ENCODE data around the gene ALOX15.
"Not testable (repeated sequence)": the region's sequence is repeated elsewhere in the genome, so short reads cannot be mapped to it uniquely, and the experiment has no call there.

Gene ALOX15

DNA sequence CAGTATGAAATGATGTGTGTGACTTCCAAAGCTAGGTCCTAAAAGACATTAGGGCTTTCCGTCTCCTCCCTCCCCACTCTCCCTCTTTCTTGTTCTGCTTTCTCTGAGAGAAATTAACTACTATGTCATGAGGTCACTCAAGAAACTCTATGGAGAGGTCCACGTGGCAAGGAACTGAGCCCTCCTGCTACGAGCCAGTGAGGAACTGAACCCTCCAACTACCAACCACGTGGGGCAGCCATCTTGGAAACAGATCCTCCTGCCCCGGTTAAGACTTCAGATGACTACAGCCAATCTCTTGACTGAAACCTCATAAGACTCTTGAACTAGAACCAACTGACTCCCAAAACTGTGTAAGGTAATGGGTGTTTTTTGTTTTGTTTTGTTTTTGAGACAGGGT lies 4.2 kb upstream of the ALOX15 start:
- no peak for DNase-seq

- no peak for DNase-seq
Observed at GRCh38 chr17:4643676-4644075, 2.2 kb upstream of the ALOX15 start.

GRCh38 chr17:4642286-4642685 lies 808 bp upstream of the ALOX15 start:
- DNase-seq = no peak

DNA sequence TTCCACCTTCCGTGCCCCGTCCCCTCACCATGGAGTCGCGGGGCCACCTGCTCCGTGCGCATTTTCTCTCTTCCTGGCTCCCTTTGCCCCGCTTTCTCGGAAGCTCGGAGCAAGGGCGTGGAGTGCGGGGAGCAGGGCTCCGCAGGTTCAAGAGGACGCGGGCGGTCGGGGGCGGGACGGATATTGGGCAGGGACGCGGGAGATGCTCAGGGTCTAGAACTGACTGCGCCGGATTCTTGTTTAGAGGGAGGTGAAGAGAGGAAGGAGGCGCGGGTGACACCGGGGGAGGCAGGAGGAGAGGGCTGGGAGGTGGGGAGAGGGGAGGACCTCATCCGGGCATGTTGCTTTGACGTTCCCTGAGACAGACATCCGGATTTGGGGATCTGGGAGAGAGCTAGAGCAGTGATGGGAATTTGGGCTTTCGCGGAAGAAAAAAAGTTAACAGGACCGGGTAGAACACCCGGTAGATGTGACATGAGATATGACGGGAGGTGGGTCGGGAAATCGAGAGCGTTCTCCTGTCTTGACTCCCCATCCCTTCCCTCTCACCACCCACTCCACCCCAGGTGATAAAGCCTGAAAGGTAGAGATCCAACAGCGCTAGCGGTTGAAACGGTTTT lies 799 bp downstream of the ALOX15 start:
- not testable (repeated sequence) for DNase-seq

- DNase-seq = not testable (repeated sequence)
Observed at GRCh38 chr17:4639301-4640059, 2.0 kb downstream of the ALOX15 start.

DNA sequence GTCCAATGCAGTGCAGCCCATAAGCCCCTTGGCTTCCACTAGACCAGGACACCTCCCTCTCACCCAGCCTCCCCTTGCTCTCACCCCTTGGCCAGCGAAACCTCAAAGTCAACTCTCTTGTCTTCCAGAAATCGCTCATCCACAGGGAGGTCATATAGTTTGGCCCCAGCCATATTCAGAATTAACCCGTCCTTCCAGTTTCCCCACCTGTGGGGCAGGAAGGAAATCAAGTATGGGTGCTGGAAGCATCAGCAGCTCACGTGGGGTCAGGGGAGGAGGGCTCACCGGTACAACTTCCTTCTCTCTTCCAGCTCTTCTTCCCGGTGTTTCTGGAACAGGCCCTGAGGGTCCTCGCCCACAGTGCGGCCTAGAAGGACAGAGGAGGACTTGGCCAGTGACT lies 2.7 kb downstream of the ALOX15 start:
- DNase-seq = not testable (repeated sequence)

DNA sequence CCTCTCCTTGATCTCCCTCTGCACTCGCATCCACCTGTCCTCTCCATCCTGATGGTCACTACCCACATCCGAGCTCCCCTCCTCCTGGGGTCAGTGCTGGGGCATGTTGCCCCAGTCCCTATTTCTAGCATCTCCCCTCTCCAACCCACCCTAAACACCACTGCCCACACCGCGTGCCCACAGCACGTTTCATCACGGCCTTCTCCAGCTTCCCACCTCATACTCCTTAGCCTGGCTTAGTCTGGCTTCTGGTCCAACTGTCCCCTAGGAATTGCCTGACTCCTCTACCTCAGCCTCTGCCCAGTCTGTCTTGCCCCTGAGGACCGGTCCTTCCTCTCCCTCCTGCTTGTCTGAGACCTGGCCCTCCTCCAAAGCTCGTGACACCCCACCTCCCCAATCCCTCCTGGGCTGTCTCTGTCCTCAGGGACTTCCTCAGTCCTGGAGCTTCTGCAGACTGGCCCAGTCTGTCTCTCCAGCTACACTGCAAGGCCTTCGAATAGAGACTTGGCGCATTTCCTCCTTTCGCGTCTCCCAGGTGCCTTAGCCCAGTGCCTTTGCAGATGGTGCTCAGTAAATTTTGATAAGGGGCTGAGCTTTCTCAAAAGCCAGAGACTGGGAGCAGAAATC lies 4.9 kb downstream of the ALOX15 start:
- DNase-seq = no peak

DNA sequence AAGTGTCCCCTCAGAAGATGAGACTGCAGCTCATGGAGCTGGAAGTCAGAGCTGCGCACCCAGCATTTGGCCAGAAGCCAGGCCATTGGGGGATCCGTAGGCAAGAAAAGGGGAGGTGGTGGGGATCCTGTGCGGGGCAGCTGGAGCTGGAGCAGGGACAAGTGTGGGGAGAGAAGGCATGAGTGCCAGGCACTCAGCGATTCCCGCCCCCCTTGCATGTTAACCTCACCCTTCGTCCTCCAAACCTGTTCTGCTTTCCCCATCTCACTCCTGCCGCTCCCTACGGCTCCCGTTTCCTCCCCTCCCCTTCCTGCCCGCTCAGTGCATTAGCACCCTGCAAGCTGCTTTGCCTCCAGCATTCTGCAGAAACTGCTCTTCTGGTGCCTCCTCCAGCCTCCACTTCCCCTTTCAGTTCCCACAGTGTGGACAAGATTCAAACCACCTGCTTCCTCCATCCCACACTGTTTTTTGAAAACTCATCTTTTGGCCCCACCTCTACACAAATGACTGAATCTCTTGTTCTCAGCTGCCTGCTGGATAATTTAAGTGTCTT lies 5.6 kb downstream of the ALOX15 start:
- DNase-seq = no peak

DNA sequence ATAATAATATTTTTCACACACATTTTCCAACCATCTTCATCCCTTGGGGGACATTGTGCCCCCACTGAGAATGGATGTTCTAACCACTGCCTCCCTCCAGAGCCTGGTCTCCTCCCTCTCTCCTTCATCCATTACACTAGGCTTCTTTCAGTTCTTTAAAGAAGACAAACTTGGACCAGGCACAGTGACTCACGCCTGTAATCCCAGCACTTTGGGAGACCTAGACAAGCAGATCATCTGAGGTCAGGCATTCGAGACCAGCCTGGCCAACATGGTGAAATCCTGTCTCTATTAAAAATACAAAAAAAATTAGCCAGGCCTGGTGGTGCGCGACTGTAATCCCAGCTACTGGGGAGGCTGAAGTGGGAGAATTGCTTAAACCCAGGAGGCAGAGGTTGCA lies 6.5 kb downstream of the ALOX15 start:
- DNase-seq = no peak

DNA sequence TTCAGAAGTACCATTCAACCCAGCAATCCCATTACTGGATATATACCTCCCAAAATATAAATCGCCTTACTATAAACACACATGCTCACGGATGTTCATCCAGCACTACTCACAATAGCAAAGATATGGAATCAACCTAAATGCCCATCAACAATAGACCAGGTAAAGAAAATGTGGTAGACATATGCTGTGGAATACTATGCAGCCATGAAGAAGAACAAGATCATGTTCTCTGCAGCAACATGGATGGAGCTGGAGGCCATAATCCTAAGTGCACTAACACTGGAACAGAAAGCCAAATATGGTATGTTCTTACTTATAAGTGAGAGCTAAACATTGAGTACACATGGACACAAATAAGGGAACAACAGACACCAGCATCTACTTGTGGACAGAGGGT lies 7.8 kb downstream of the ALOX15 start:
- no peak for DNase-seq

DNA sequence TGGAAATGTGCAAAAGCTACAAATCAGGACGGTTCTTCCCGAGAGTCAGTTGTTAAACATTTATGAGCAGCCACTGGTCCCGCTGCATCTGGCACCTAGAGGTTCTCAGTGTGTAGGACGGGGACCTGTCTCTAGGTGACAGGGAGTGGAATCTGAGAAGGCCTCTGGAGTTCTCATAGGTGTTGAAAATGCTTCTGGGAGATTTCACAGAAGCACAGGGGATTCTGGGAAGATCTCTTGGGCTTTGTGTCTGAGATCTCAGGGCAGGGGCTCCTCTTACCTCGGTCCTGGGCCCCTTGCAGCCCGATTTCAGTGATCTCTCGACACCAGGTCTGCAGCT lies 8.9 kb downstream of the ALOX15 start:
- no peak for DNase-seq

GRCh38 chr17:4631836-4632580 lies 9.5 kb downstream of the ALOX15 start:
- no peak for DNase-seq

GRCh38 chr17:4631431-4631830 lies 10.0 kb downstream of the ALOX15 start:
- DNase-seq = no peak

DNA sequence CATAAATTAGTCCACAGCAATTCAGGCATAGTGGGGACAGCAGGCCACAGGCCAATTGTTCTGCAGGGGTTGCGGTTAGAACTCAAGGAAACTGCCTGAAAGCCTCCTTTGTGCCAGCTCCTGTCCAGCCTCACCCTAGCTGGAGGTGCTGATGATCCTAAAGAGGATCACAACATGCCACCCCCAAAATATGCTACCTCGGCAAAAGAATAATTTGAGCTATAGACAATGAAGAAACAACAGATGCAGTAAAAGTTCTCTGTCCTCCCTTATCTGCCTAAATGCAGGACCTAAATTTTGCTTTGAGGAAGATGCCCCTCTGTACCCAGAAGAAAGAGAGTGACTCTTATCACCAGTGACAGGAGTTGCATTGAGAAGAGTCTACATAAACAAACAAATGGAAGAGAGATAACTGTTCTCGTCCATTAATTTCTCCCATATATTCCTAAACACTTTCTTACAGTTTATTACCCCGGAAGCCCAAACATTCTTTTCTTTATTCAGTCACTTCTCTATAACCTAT lies 14.7 kb downstream of the ALOX15 start:
- DNase-seq = no peak

- no peak for DNase-seq
Observed at GRCh38 chr17:4625181-4625617, 16.3 kb downstream of the ALOX15 start.

GRCh38 chr17:4624451-4624911 lies 17.0 kb downstream of the ALOX15 start:
- DNase-seq = not testable (repeated sequence)

DNA sequence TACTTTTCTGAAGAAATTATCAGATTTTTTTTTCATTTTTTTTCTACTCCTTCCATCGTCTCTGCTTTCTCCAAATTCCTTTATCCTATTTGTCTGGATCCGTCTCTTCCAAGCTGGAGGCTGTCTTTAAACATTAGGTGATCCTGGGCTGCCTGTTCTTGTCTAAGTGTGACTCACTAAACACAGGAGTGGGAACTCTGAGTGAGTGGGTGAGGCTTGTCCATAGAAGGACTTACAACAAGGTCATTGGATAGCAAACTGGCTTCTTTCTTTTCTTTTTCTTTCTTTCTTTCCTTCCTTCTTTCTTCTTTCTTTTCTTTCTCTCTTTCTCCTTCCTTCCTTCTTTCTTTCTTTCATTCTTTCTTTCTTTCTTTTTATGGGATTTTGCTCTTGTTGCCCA lies 18.2 kb downstream of the ALOX15 start:
- no peak for DNase-seq

DNA sequence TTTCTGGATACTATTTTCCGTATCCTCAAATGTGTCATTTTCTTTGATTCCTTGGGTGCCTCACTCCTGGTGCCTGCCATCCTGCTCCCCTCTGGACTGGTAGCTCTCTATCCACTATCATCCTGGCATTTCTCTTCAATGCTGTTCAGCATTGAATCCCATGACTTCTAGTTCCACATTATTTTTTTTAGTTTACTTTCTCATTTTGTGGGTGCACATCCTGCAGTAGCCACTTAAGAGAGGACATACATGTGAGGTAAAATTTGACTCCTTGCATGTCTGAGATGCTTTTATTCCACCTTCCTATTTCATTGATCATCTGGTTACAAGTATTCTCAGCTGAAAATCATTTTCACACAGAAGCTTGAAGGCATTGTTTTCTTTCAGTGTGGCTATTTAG lies 19.1 kb downstream of the ALOX15 start:
- DNase-seq = no peak

- DNase-seq = no peak
Observed at GRCh38 chr17:4620531-4621101, 20.9 kb downstream of the ALOX15 start.

GRCh38 chr17:4617590-4618351 lies 23.7 kb downstream of the ALOX15 start:
- no peak for DNase-seq

- no peak for DNase-seq
Observed at GRCh38 chr17:4617090-4617489, 24.4 kb downstream of the ALOX15 start.

GRCh38 chr17:4616476-4616875 lies 25.0 kb downstream of the ALOX15 start:
- DNase-seq = no peak
